Measurements from ENCODE around the gene PPAT. TPM values are rescaled to one million over a fixed set of nuclear protein-coding genes. Genes with fewer than 3 reads are reported as not detected.
A peak's percentile ranks its signal among the peaks of the same experiment; 100 is the strongest.
"Not testable (repeated sequence)": the region's sequence is repeated elsewhere in the genome, so short reads cannot be mapped to it uniquely, and the experiment has no call there.

PPAT gene
- total RNA-seq (21.3 TPM), polyA plus RNA-seq (4.9 TPM)

- Histone ChIP-seq H3K4me1 (ENCODE audit: insufficient read depth) (no peaks in the 10 kb centered on the region), H3K36me3 (ENCODE audit: insufficient read depth) (no peaks in the 10 kb centered on the region), H3K27ac (ENCODE audit: low read depth) (peak within 1 kb of the TSS; percentile 82), H3K4me3 (ENCODE audit: low read depth, low read length) (peak within 1 kb of the TSS; percentile 62)
- DNase-seq (ENCODE audit: extremely low spot score), result peak; percentile 93
- WGBS, result under 1% methylated on average over 61 of the region's 61 CpGs
Observed at GRCh38 chr4:56435140-56435926, at the start of gene PPAT. Gene PPAT, minus strand, starts transcription at chr4:56435615. Its CDS starts 138 bp downstream, at chr4:56435477.

GRCh38 chr4:56480691-56481090, 45.3 kb upstream of the PPAT start:
- H3K4me3 ChIP-seq (ENCODE audit: low read depth, low read length), result no peak overlapping the region
- WGBS, result 91% methylated on average over 3 of the region's 3 CpGs
- no peak overlapping the region for H3K27ac ChIP-seq (ENCODE audit: low read depth)
- peaks cover 1% of the 10 kb centered on the region for H3K36me3 ChIP-seq (ENCODE audit: insufficient read depth)
- DNase-seq (ENCODE audit: extremely low spot score), result no peak
- no peaks in the 10 kb centered on the region for H3K4me1 ChIP-seq (ENCODE audit: insufficient read depth)

- H3K4me3 ChIP-seq (ENCODE audit: low read depth, low read length), result no peak overlapping the region
- DNase-seq (ENCODE audit: extremely low spot score), result no peak
Observed at GRCh38 chr4:56477192-56477702, 41.8 kb upstream of the PPAT start.

GRCh38 chr4:56475917-56476316, 40.5 kb upstream of the PPAT start:
- H3K4me3 ChIP-seq (ENCODE audit: low read depth, low read length), result no peak overlapping the region
- 93% methylated on average over 2 of the region's 2 CpGs for WGBS
- H3K4me1 ChIP-seq (ENCODE audit: insufficient read depth), result no peaks in the 10 kb centered on the region
- no peak for DNase-seq (ENCODE audit: extremely low spot score)
- peaks cover 5% of the 10 kb centered on the region for H3K36me3 ChIP-seq (ENCODE audit: insufficient read depth)
- no peak overlapping the region for H3K27ac ChIP-seq (ENCODE audit: low read depth)

More at GRCh38 chr4:56477192-56477702, 41.8 kb upstream of the PPAT start:
- H3K4me1 ChIP-seq (ENCODE audit: insufficient read depth), result no peaks in the 10 kb centered on the region
- H3K36me3 ChIP-seq (ENCODE audit: insufficient read depth), result peaks cover 3% of the 10 kb centered on the region
- WGBS, result 96% methylated on average over 5 of the region's 5 CpGs
- H3K27ac ChIP-seq (ENCODE audit: low read depth), result no peak overlapping the region

GRCh38 chr4:56469489-56470210, 34.2 kb upstream of the PPAT start:
- 75% methylated on average over 6 of the region's 6 CpGs for WGBS
- H3K4me3 ChIP-seq (ENCODE audit: low read depth, low read length), result no peak overlapping the region
- H3K27ac ChIP-seq (ENCODE audit: low read depth), result no peak overlapping the region
- no peak for DNase-seq (ENCODE audit: extremely low spot score)
- H3K36me3 ChIP-seq (ENCODE audit: insufficient read depth), result peaks cover 8% of the 10 kb centered on the region
- H3K4me1 ChIP-seq (ENCODE audit: insufficient read depth), result peaks cover 3% of the 10 kb centered on the region

GRCh38 chr4:56468097-56468422, 32.6 kb upstream of the PPAT start:
- no peak overlapping the region for H3K27ac ChIP-seq (ENCODE audit: low read depth)
- no peak for DNase-seq (ENCODE audit: extremely low spot score)
- 1% methylated on average over 10 of the region's 10 CpGs for WGBS

GRCh38 chr4:56467284-56468096, 32.1 kb upstream of the PPAT start, which contains the start of gene SRP72:
Gene SRP72, plus strand, starts transcription at chr4:56467617. Its CDS starts 19 bp downstream, at chr4:56467636.
- peak within 1 kb of the TSS; percentile 92 for H3K4me3 ChIP-seq (ENCODE audit: low read depth, low read length)
- under 1% methylated on average over 62 of the region's 62 CpGs for WGBS
- H3K4me1 ChIP-seq (ENCODE audit: insufficient read depth), result peaks cover 4% of the 10 kb centered on the region
- peak within 1 kb of the TSS; percentile 73 for H3K27ac ChIP-seq (ENCODE audit: low read depth)
- peaks cover 6% of the 10 kb centered on the region for H3K36me3 ChIP-seq (ENCODE audit: insufficient read depth)
- peak; percentile 81 for DNase-seq (ENCODE audit: extremely low spot score)

More at GRCh38 chr4:56468097-56468422, 32.6 kb upstream of the PPAT start:
- Histone ChIP-seq H3K4me3 (ENCODE audit: low read depth, low read length) (peak overlapping the region; percentile 92), H3K36me3 (ENCODE audit: insufficient read depth) (peaks cover 6% of the 10 kb centered on the region), H3K4me1 (ENCODE audit: insufficient read depth) (peaks cover 4% of the 10 kb centered on the region)

GRCh38 chr4:56466910-56467283, 31.5 kb upstream of the PPAT start:
- peak overlapping the region; percentile 73 for H3K27ac ChIP-seq (ENCODE audit: low read depth)
- H3K36me3 ChIP-seq (ENCODE audit: insufficient read depth), result peaks cover 6% of the 10 kb centered on the region
- H3K4me3 ChIP-seq (ENCODE audit: low read depth, low read length), result peak overlapping the region; percentile 92
- peaks cover 4% of the 10 kb centered on the region for H3K4me1 ChIP-seq (ENCODE audit: insufficient read depth)
- DNase-seq (ENCODE audit: extremely low spot score), result no peak
- WGBS, result under 1% methylated on average over 8 of the region's 8 CpGs

GRCh38 chr4:56466296-56466761, 30.9 kb upstream of the PPAT start:
- not testable (repeated sequence) for H3K36me3 ChIP-seq (ENCODE audit: insufficient read depth); H3K27ac ChIP-seq (ENCODE audit: low read depth); DNase-seq (ENCODE audit: extremely low spot score); H3K4me1 ChIP-seq (ENCODE audit: insufficient read depth)
- 14% methylated on average over 8 of the region's 8 CpGs for WGBS
- peak overlapping the region; percentile 92 for H3K4me3 ChIP-seq (ENCODE audit: low read depth, low read length)

GRCh38 chr4:56465599-56466295, 30.3 kb upstream of the PPAT start:
- WGBS, result 59% methylated on average over 10 of the region's 10 CpGs
- Histone ChIP-seq H3K36me3 (ENCODE audit: insufficient read depth) (peaks cover 2% of the 10 kb centered on the region), H3K4me1 (ENCODE audit: insufficient read depth) (peaks cover 4% of the 10 kb centered on the region), H3K27ac (ENCODE audit: low read depth) (no peak overlapping the region), H3K4me3 (ENCODE audit: low read depth, low read length) (peak overlapping the region; percentile 92)
- DNase-seq (ENCODE audit: extremely low spot score), result no peak

GRCh38 chr4:56464581-56464980, 29.2 kb upstream of the PPAT start:
- Histone ChIP-seq H3K4me3 (ENCODE audit: low read depth, low read length) (no peak overlapping the region), H3K27ac (ENCODE audit: low read depth) (no peak overlapping the region), H3K36me3 (ENCODE audit: insufficient read depth) (peaks cover 2% of the 10 kb centered on the region), H3K4me1 (ENCODE audit: insufficient read depth) (peaks cover 4% of the 10 kb centered on the region)
- DNase-seq (ENCODE audit: extremely low spot score), result no peak
- WGBS, result 70% methylated on average over 3 of the region's 3 CpGs

- no peak overlapping the region for H3K27ac ChIP-seq (ENCODE audit: low read depth)
- peaks cover 2% of the 10 kb centered on the region for H3K36me3 ChIP-seq (ENCODE audit: insufficient read depth)
- H3K4me3 ChIP-seq (ENCODE audit: low read depth, low read length), result no peak overlapping the region
- 86% methylated on average over 5 of the region's 5 CpGs for whole genome bisulfite sequencing
- peaks cover 4% of the 10 kb centered on the region for H3K4me1 ChIP-seq (ENCODE audit: insufficient read depth)
- DNase-seq (ENCODE audit: extremely low spot score), result no peak
Observed at GRCh38 chr4:56463711-56464110, 28.3 kb upstream of the PPAT start.

- DNase-seq (ENCODE audit: extremely low spot score), result no peak
- no peak overlapping the region for H3K27ac ChIP-seq (ENCODE audit: low read depth)
- H3K4me1 ChIP-seq (ENCODE audit: insufficient read depth), result peaks cover 4% of the 10 kb centered on the region
- no peak overlapping the region for H3K4me3 ChIP-seq (ENCODE audit: low read depth, low read length)
- H3K36me3 ChIP-seq (ENCODE audit: insufficient read depth), result peaks cover 2% of the 10 kb centered on the region
Observed at GRCh38 chr4:56462157-56462556, 26.7 kb upstream of the PPAT start.

Data from urinary bladder (tissue), 4 donors.